MM.1S (cell line): ENCODE data around the gene MOB3B.
"Not testable (repeated sequence)": the region's sequence is repeated elsewhere in the genome, so short reads cannot be mapped to it uniquely, and the experiment has no call there.

Experiments used
- DNase-seq: peaks from one replicate; pipeline ENCODE4 v3.0.0-alpha.2; 2015
- H2AFZ ChIP-seq: fragments of 300-600 bp; sonication (generic); 2 replicates; pipeline ENCODE4 v1.6.0; 2016; ENCODE audit warnings: antibody characterized with exemption, low read length
- H3F3A ChIP-seq: fragments of 300-600 bp; sonication (generic); 2 replicates; pipeline ENCODE4 v1.6.1; 2016; ENCODE audit warnings: mild to moderate bottlenecking, antibody characterized with exemption, low read length, moderate library complexity, mixed read lengths; ENCODE audit not compliant: insufficient read depth
- H3K27ac ChIP-seq: fragments of 300-600 bp; sonication (generic); 2 replicates; pipeline ENCODE4 v1.5.1; 2016; ENCODE audit warnings: mild to moderate bottlenecking, low read length
- H3K27me3 ChIP-seq: fragments of 300-600 bp; sonication (generic); replicated peaks from 2 replicates; pipeline ENCODE4 v1.6.0; 2016; ENCODE audit warnings: low read length; ENCODE audit not compliant: insufficient read depth
- H3K36me3 ChIP-seq: fragments of 300-600 bp; sonication (generic); replicated peaks from 2 replicates; pipeline ENCODE4 v1.6.1; 2016; ENCODE audit warnings: mild to moderate bottlenecking, low read length, mixed read lengths; ENCODE audit not compliant: insufficient read depth
- H3K4me1 ChIP-seq: fragments of 300-600 bp; sonication (generic); 2 replicates; pipeline ENCODE4 v1.6.1; 2016; ENCODE audit warnings: low read length, mixed read lengths
- H3K4me2 ChIP-seq: fragments of 300-600 bp; sonication (generic); 2 replicates; pipeline ENCODE4 v1.6.0; 2016; ENCODE audit warnings: low read depth, low read length
- H3K4me3 ChIP-seq: fragments of 300-600 bp; sonication (generic); 2 replicates; pipeline ENCODE4 v1.5.1; 2016; ENCODE audit warnings: low read length, mixed read lengths
- H3K79me2 ChIP-seq: fragments of 300-600 bp; sonication (generic); 2 replicates; pipeline ENCODE4 v1.6.1; 2016; ENCODE audit warnings: mixed run types, low read length, mixed read lengths
- H3K9ac ChIP-seq: fragments of 300-600 bp; sonication (generic); 2 replicates; pipeline ENCODE4 v1.6.1; 2016; ENCODE audit warnings: low read length, mixed read lengths
- H3K9me2 ChIP-seq: fragments of 300-600 bp; sonication (generic); replicated peaks from 2 replicates; pipeline ENCODE4 v1.6.1; 2016; ENCODE audit warnings: mild to moderate bottlenecking, low read length, mixed read lengths; ENCODE audit not compliant: insufficient read depth
- H3K9me3 ChIP-seq: fragments of 300-600 bp; sonication (generic); replicated peaks from 2 replicates; pipeline ENCODE4 v1.6.1; 2016; ENCODE audit warnings: mild to moderate bottlenecking, low read length, mixed read lengths; ENCODE audit not compliant: insufficient read depth
- H4K20me1 ChIP-seq: fragments of 300-600 bp; sonication (generic); 2 replicates; pipeline ENCODE4 v1.6.1; 2016; ENCODE audit warnings: mild to moderate bottlenecking, low read length, moderate library complexity, mixed read lengths; ENCODE audit not compliant: insufficient read depth
- CTCF ChIP-seq: fragments of 300-600 bp; sonication (generic); IDR thresholded peaks from 2 replicates; pipeline ENCODE4 v1.5.1; 2016; ENCODE audit warnings: antibody characterized with exemption, low read length, mixed read lengths
- EZH2 ChIP-seq: fragments of 300-600 bp; sonication (generic); optimal IDR thresholded peaks from 2 replicates; pipeline ENCODE3; 2017; ENCODE audit warnings: low read depth, mild to moderate bottlenecking, antibody characterized with exemption, low read length, mixed read lengths
- EZH2phosphoT487 ChIP-seq: fragments of 300-600 bp; sonication (generic); IDR thresholded peaks from 2 replicates; pipeline ENCODE4 v1.6.1; 2018; ENCODE audit warnings: antibody characterized with exemption, low read length

Gene MOB3B

GRCh38 chr9:27450752-27451151, 78.9 kb downstream of the MOB3B start:
- H3F3A ChIP-seq, result 0 out of 2 replicates have a peak, but pooled peaks cover 4% of the 10 kb centered on the region
- H3K4me3 ChIP-seq, result no peak overlapping the region
- no peak overlapping the region for H3K27ac ChIP-seq
- no peaks in the 10 kb centered on the region for H3K9me2 ChIP-seq
- no peaks in the 10 kb centered on the region for H3K79me2 ChIP-seq
- no peaks in the 10 kb centered on the region for H3K9me3 ChIP-seq
- H3K4me1 ChIP-seq, result no peaks in the 10 kb centered on the region
- no peaks in the 10 kb centered on the region for H4K20me1 ChIP-seq
- no peak overlapping the region for H3K9ac ChIP-seq
- no peaks in the 10 kb centered on the region for H3K36me3 ChIP-seq
- no peak for DNase-seq
- H3K4me2 ChIP-seq, result no peak overlapping the region
- H2AFZ ChIP-seq, result no peak overlapping the region
- no peak for TF ChIP-seq EZH2phosphoT487
- TF ChIP-seq EZH2, result no peak
- no peak for TF ChIP-seq CTCF
- H3K27me3 ChIP-seq, result no peaks in the 10 kb centered on the region

- not testable (repeated sequence) for H3K9me2 ChIP-seq, H3K4me3 ChIP-seq, H3F3A ChIP-seq, H3K27ac ChIP-seq, H3K36me3 ChIP-seq, H3K9ac ChIP-seq, H3K4me2 ChIP-seq, H3K27me3 ChIP-seq, H2AFZ ChIP-seq, H3K4me1 ChIP-seq, H3K79me2 ChIP-seq, H4K20me1 ChIP-seq, DNase-seq, H3K9me3 ChIP-seq
Observed at GRCh38 chr9:27448356-27448755, 81.3 kb downstream of the MOB3B start.

- TF ChIP-seq CTCF (no peak), EZH2 (no peak), EZH2phosphoT487 (no peak)
- Histone ChIP-seq H3K9me2 (no peaks in the 10 kb centered on the region), H3K4me3 (no peak overlapping the region), H3K4me2 (no peak overlapping the region), H2AFZ (no peak overlapping the region), H4K20me1 (no peaks in the 10 kb centered on the region), H3F3A (0 out of 2 replicates have a peak, but pooled peaks cover 4% of the 10 kb centered on the region), H3K9ac (no peak overlapping the region), H3K27ac (no peak overlapping the region), H3K9me3 (no peaks in the 10 kb centered on the region), H3K27me3 (no peaks in the 10 kb centered on the region), H3K4me1 (no peaks in the 10 kb centered on the region), H3K79me2 (no peaks in the 10 kb centered on the region), H3K36me3 (no peaks in the 10 kb centered on the region)
- no peak for DNase-seq
Observed at GRCh38 chr9:27447031-27447683, 82.5 kb downstream of the MOB3B start.

- Histone ChIP-seq H3K4me3 (no peak overlapping the region), H4K20me1 (no peaks in the 10 kb centered on the region), H3K9me3 (no peaks in the 10 kb centered on the region), H3K4me1 (no peaks in the 10 kb centered on the region), H3K9ac (no peak overlapping the region), H3K9me2 (no peaks in the 10 kb centered on the region), H3K79me2 (no peaks in the 10 kb centered on the region), H3K4me2 (no peak overlapping the region), H2AFZ (no peak overlapping the region), H3F3A (no peaks in the 10 kb centered on the region), H3K27ac (no peak overlapping the region), H3K36me3 (no peaks in the 10 kb centered on the region), H3K27me3 (no peaks in the 10 kb centered on the region)
- TF ChIP-seq EZH2phosphoT487, result no peak
- no peak for TF ChIP-seq EZH2
- TF ChIP-seq CTCF, result no peak
- no peak for DNase-seq
Observed at GRCh38 chr9:27445688-27446087, 83.9 kb downstream of the MOB3B start.
